Measurements from ENCODE around the gene FOXA2.

Gene FOXA2

GRCh38 chr20:22619806-22620205 lies 35.4 kb upstream of the FOXA2 start:
- no peak for DNase-seq (ENCODE audit: low read depth)
- in situ Hi-C loops (cut with HindIII; ENCODE audit: low sequenced_read_pairs), result no loop called here
- TF ChIP-seq CTCF (IDR thresholded peaks at IDR 0.05; ENCODE audit: low read depth, low read length, missing control alignments), result no peak
- H3K4me3 ChIP-seq (ENCODE audit: low read depth, low read length), result no peak overlapping the region

DNA sequence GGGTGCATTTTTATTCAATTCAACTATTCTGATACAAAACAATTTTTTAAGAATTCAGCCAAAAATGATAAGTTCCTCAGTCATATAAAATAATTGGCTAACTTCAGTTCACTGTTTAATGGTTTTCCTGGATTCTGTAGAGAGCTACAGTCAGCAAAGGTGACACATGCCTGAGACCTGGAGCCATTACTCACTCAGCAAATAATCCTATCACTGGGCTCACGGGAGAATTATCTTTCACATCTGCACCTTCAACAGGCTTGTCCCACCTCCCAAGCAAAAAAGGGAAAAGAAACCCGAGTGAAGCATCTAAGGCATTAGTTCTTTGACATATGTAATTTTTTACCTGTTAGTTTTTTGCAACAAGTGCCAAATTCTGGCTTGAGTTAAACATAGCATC lies 34.9 kb upstream of the FOXA2 start:
- no peak for TF ChIP-seq CTCF (IDR thresholded peaks at IDR 0.05; ENCODE audit: low read depth, low read length, missing control alignments)
- no peak overlapping the region for H3K4me3 ChIP-seq (ENCODE audit: low read depth, low read length)
- DNase-seq (ENCODE audit: low read depth), result no peak
- in situ Hi-C loops (cut with HindIII; ENCODE audit: low sequenced_read_pairs), result no loop called here

- in situ Hi-C loops (cut with HindIII; ENCODE audit: low sequenced_read_pairs), result no loop called here
- no peak for DNase-seq (ENCODE audit: low read depth)
- no peak overlapping the region for H3K4me3 ChIP-seq (ENCODE audit: low read depth, low read length)
- no peak for TF ChIP-seq CTCF (IDR thresholded peaks at IDR 0.05; ENCODE audit: low read depth, low read length, missing control alignments)
Measured at GRCh38 chr20:22617160-22617559, 32.8 kb upstream of the FOXA2 start.

DNA sequence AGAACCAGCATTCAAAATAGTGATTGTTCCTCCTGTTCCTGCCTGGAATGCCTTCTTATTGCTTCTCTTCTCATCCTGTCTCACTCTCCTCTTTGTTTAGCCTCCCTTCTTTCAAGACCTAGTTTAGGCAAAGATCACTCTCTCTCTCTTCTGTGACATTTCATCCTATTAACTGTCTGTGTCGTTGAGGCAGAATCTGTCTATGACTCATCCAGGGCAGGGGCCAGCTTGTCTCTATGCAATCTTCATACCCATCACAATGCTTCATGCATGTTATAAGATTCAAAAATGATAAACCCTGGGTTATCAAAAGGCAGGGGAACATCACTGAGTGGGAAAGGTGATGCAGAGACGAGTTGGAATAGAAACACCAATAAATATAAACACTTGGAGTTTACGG lies 32.2 kb upstream of the FOXA2 start:
- TF ChIP-seq CTCF (IDR thresholded peaks at IDR 0.05; ENCODE audit: low read depth, low read length, missing control alignments), result no peak
- H3K4me3 ChIP-seq (ENCODE audit: low read depth, low read length), result no peak overlapping the region
- in situ Hi-C loops (cut with HindIII; ENCODE audit: low sequenced_read_pairs), result no loop called here
- no peak for DNase-seq (ENCODE audit: low read depth)

GRCh38 chr20:22615425-22615824 lies 31.1 kb upstream of the FOXA2 start:
- no peak for DNase-seq (ENCODE audit: low read depth)

DNA sequence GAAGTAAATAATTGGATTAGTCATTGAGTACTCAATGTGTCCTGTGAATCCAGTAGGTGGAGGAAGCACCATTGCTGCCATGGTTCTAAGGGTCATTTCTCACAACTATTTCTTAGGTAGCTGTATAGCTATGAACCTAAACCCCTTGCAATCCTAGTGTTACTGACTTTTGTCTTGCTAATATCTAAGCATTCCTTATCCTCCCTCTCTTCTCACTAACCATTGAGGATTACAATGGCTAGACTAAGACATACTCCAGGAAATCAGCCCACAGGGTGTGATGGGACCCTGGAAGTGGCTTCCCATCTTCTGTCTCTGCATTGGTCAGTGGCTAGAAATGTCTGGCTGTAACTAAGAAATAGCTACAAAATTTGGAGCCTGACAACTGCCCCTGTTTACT lies 27.3 kb upstream of the FOXA2 start:
- no peak overlapping the region for H3K4me3 ChIP-seq (ENCODE audit: low read depth, low read length)
- in situ Hi-C loops (cut with HindIII; ENCODE audit: low sequenced_read_pairs), result no loop called here
- no peak for TF ChIP-seq CTCF (IDR thresholded peaks at IDR 0.05; ENCODE audit: low read depth, low read length, missing control alignments)
- DNase-seq (ENCODE audit: low read depth), result no peak

More at GRCh38 chr20:22615425-22615824, 31.1 kb upstream of the FOXA2 start:
- no peak overlapping the region for H3K4me3 ChIP-seq (ENCODE audit: low read depth, low read length)
- no peak for TF ChIP-seq CTCF (IDR thresholded peaks at IDR 0.05; ENCODE audit: low read depth, low read length, missing control alignments)
- in situ Hi-C loops (cut with HindIII; ENCODE audit: low sequenced_read_pairs), result no loop called here

- in situ Hi-C loops (cut with HindIII; ENCODE audit: low sequenced_read_pairs), result no loop called here
- no peak for DNase-seq (ENCODE audit: low read depth)
- no peak for TF ChIP-seq CTCF (IDR thresholded peaks at IDR 0.05; ENCODE audit: low read depth, low read length, missing control alignments)
- no peak overlapping the region for H3K4me3 ChIP-seq (ENCODE audit: low read depth, low read length)
Measured at GRCh38 chr20:22607695-22608094, 23.3 kb upstream of the FOXA2 start.

Measured in astrocyte of the cerebellum (primary cell).